Measurements from ENCODE around the gene PPP2R3C. TPM values are rescaled to one million over a fixed set of nuclear protein-coding genes. Genes with fewer than 3 reads are reported as not detected.
"Not testable (repeated sequence)": the region's sequence is repeated elsewhere in the genome, so short reads cannot be mapped to it uniquely, and the experiment has no call there.

Gene PPP2R3C
- total RNA-seq, 1 experiment from 2014 or later = 13.3 TPM

GRCh38 chr14:35140718-35141581, 19.2 kb upstream of the PPP2R3C start:
- no peak for DNase-seq
- peaks cover 2% of the 10 kb centered on the region; the same call in 1 of the 2 replicates for H3K36me3 ChIP-seq
- no peak overlapping the region for H3K4me3 ChIP-seq
- no peaks in the 10 kb centered on the region for H3K9me3 ChIP-seq
- H3K27me3 ChIP-seq = no peaks in the 10 kb centered on the region

- Histone ChIP-seq H3K4me3 (no peak overlapping the region), H3K27me3 (no peaks in the 10 kb centered on the region), H3K9me3 (no peaks in the 10 kb centered on the region), H3K36me3 (peaks cover 2% of the 10 kb centered on the region; the same call in 1 of the 2 replicates)
- DNase-seq = no peak
Observed at GRCh38 chr14:35138585-35138984, 16.8 kb upstream of the PPP2R3C start.

GRCh38 chr14:35134329-35135123, 12.7 kb upstream of the PPP2R3C start:
- Histone ChIP-seq H3K27me3 (no peaks in the 10 kb centered on the region), H3K4me3 (no peak overlapping the region), H3K36me3 (no peaks in the 10 kb centered on the region; the same call in 1 of the 2 replicates), H3K9me3 (no peaks in the 10 kb centered on the region)
- no peak for DNase-seq

GRCh38 chr14:35133542-35134328, 11.9 kb upstream of the PPP2R3C start:
- Histone ChIP-seq H3K27me3 (no peaks in the 10 kb centered on the region), H3K36me3 (no peaks in the 10 kb centered on the region; the same call in 1 of the 2 replicates), H3K9me3 (no peaks in the 10 kb centered on the region), H3K4me3 (no peak overlapping the region)
- DNase-seq = no peak

GRCh38 chr14:35124127-35124526, 2.3 kb upstream of the PPP2R3C start:
- H3K36me3 ChIP-seq = peaks cover 4% of the 10 kb centered on the region
- H3K27me3 ChIP-seq = no peaks in the 10 kb centered on the region
- no peak for DNase-seq
- no peak overlapping the region for H3K4me3 ChIP-seq
- H3K9me3 ChIP-seq = no peaks in the 10 kb centered on the region

GRCh38 chr14:35123388-35123703, 1.6 kb upstream of the PPP2R3C start:
- H3K36me3 ChIP-seq = peaks cover 4% of the 10 kb centered on the region
- no peaks in the 10 kb centered on the region for H3K9me3 ChIP-seq
- no peak for DNase-seq
- H3K4me3 ChIP-seq = peak overlapping the region; percentile 66
- no peaks in the 10 kb centered on the region for H3K27me3 ChIP-seq

GRCh38 chr14:35122696-35123387, 1.1 kb upstream of the PPP2R3C start:
- no peak for DNase-seq
- H3K27me3 ChIP-seq = no peaks in the 10 kb centered on the region
- peak overlapping the region; percentile 66 for H3K4me3 ChIP-seq
- peaks cover 4% of the 10 kb centered on the region for H3K36me3 ChIP-seq
- no peaks in the 10 kb centered on the region for H3K9me3 ChIP-seq

- H3K36me3 ChIP-seq = peaks cover 4% of the 10 kb centered on the region
- H3K9me3 ChIP-seq = no peaks in the 10 kb centered on the region
- peak overlapping the region; percentile 66 for H3K4me3 ChIP-seq
- no peaks in the 10 kb centered on the region for H3K27me3 ChIP-seq
- DNase-seq = peak; percentile 15
Observed at GRCh38 chr14:35121026-35121886, 534 bp downstream of the PPP2R3C start.

- Histone ChIP-seq H3K4me3 (no peak overlapping the region), H3K36me3 (peaks cover 7% of the 10 kb centered on the region), H3K9me3 (no peaks in the 10 kb centered on the region), H3K27me3 (no peaks in the 10 kb centered on the region)
- no peak for DNase-seq
Observed at GRCh38 chr14:35117112-35117511, 4.7 kb downstream of the PPP2R3C start.

- no peaks in the 10 kb centered on the region; the same call in 1 of the 2 replicates for H3K9me3 ChIP-seq
- no peak for DNase-seq
- no peak overlapping the region for H3K4me3 ChIP-seq
- peaks cover 11% of the 10 kb centered on the region for H3K36me3 ChIP-seq
- H3K27me3 ChIP-seq = no peaks in the 10 kb centered on the region
Observed at GRCh38 chr14:35116242-35116641, 5.5 kb downstream of the PPP2R3C start.

- H3K4me3 ChIP-seq = no peak overlapping the region
Observed at GRCh38 chr14:35114036-35114435, 7.8 kb downstream of the PPP2R3C start.

GRCh38 chr14:35113308-35113950, 8.4 kb downstream of the PPP2R3C start:
- no peaks in the 10 kb centered on the region; the same call in 1 of the 2 replicates for H3K9me3 ChIP-seq
- H3K27me3 ChIP-seq = no peaks in the 10 kb centered on the region
- H3K4me3 ChIP-seq = no peak overlapping the region
- H3K36me3 ChIP-seq = peaks cover 15% of the 10 kb centered on the region
- no peak for DNase-seq

More at GRCh38 chr14:35114036-35114435, 7.8 kb downstream of the PPP2R3C start:
- Histone ChIP-seq H3K36me3 (peaks cover 15% of the 10 kb centered on the region), H3K9me3 (no peaks in the 10 kb centered on the region; the same call in 1 of the 2 replicates), H3K27me3 (no peaks in the 10 kb centered on the region)
- DNase-seq = no peak

- H3K27me3 ChIP-seq = no peaks in the 10 kb centered on the region
- no peaks in the 10 kb centered on the region; the same call in 1 of the 2 replicates for H3K9me3 ChIP-seq
- no peak overlapping the region for H3K4me3 ChIP-seq
- DNase-seq = no peak
- peaks cover 15% of the 10 kb centered on the region for H3K36me3 ChIP-seq
Observed at GRCh38 chr14:35112641-35113040, 9.1 kb downstream of the PPP2R3C start.

GRCh38 chr14:35107866-35108265, 13.9 kb downstream of the PPP2R3C start:
- no peaks in the 10 kb centered on the region for H3K27me3 ChIP-seq
- no peak overlapping the region for H3K4me3 ChIP-seq
- peaks cover 15% of the 10 kb centered on the region for H3K36me3 ChIP-seq
- no peaks in the 10 kb centered on the region; the same call in 1 of the 2 replicates for H3K9me3 ChIP-seq
- DNase-seq = no peak

- H3K9me3 ChIP-seq, H3K36me3 ChIP-seq, H3K4me3 ChIP-seq, H3K27me3 ChIP-seq, DNase-seq: not testable (repeated sequence)
Observed at GRCh38 chr14:35094645-35095044, 27.1 kb downstream of the PPP2R3C start.

Measured in MG63 (cell line).